LNCAP (cell line): ENCODE results near the gene RALGDS.

Experiments
- TF ChIP-seq, protein P1 (sequence below): fragments of 450-650 bp; IDR thresholded peaks from 2 replicates; pipeline ENCODE4 v1.5.1; 2017; ENCODE audit warnings: mild to moderate bottlenecking

The RALGDS gene

DNA sequence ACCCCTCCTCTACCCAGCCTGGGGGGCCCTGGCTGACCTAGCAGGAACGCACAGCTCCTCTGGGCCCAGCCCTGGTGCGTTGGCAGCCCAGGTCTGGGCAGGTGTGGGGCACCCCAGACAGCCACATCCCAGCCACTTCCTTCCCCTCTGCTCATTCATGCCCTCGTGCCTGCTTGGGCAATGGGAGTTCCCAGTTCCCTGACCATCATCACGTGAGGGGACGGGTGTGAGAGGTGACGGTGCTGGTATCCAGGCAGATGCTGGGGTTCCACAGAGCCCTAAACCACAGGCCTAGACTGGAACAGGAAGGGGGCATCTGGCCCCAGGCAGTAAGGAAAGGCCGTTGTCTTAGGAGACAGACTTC is 8.4 kb downstream of the RALGDS start:
- TF ChIP-seq, protein P1, sequence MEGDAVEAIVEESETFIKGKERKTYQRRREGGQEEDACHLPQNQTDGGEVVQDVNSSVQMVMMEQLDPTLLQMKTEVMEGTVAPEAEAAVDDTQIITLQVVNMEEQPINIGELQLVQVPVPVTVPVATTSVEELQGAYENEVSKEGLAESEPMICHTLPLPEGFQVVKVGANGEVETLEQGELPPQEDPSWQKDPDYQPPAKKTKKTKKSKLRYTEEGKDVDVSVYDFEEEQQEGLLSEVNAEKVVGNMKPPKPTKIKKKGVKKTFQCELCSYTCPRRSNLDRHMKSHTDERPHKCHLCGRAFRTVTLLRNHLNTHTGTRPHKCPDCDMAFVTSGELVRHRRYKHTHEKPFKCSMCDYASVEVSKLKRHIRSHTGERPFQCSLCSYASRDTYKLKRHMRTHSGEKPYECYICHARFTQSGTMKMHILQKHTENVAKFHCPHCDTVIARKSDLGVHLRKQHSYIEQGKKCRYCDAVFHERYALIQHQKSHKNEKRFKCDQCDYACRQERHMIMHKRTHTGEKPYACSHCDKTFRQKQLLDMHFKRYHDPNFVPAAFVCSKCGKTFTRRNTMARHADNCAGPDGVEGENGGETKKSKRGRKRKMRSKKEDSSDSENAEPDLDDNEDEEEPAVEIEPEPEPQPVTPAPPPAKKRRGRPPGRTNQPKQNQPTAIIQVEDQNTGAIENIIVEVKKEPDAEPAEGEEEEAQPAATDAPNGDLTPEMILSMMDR, result no peak

DNA sequence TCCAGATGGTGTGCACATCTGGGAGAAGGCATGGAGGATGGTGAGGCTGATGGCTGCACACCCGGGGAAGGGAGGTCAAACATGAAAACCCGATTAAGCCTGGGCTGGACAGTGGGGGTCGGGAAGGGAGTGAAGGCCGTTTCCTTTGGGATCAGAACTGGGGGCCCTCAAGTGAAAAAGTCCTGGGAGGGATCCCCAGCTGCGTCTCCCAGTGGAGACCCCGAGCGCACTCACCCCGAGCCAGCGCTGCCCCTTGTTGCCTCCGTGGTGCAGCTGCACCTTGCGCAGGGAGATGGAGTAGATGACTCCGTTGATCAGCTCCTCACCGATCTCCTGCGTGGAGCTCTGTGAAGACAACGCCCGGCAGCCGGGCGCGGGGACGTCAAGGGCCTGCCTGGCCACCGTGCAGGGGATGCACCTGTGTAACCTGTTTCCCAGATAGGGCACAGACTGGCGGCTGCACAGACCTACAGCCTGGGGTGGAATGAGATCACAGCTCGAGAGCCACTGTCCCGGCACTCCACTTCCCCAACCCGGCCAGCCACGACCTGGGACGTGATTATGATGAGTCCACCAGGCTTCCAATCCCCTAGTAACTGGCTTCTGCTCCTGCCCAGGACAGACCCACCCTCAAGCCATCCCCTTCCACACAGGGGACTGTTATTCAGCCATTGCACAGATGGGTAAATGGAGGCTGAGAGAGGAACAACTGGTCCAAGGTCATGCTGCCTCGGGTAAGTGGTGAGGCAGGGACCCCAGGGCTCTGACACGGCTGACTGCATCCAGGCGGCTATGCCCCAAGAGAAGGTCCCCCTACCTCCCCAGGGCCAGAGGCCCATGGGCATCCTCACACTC is 9.0 kb downstream of the RALGDS start:
- TF ChIP-seq, protein P1, result no peak

DNA sequence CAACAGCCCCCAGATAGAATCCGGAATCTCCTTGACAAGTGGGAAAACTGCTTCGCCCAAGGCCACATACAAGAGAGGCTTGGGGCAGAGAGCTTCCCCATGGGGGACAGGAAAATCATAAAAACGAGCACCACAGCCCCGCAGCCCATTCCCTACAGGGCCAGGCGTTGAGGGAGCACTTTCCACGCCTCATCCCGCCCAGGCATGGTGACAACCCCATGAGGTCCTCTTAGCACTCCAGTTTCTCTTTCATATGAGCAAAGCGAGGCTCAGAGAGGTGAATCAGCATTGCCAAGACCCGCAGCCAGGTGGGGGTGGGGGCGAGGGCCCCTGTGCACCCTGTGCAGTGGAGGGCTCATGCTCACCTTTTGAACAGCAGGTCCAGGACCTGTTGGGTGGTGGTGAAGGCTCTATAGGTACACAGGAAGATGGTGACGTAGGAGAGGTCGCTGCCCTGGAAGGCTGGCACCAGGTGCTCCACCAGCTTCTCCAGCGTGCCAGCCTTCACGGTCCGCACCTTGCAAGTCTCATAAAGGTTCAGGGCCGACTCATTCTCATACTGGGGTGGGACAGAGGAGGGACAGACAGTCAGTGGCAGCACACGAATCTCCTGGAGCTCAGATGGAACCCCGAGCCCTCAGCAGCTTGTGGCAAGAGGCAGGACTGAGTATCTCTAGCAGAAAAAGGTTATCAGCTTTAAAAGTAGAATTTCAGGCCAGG is 10.9 kb downstream of the RALGDS start:
- TF ChIP-seq, protein P1, result no peak

DNA sequence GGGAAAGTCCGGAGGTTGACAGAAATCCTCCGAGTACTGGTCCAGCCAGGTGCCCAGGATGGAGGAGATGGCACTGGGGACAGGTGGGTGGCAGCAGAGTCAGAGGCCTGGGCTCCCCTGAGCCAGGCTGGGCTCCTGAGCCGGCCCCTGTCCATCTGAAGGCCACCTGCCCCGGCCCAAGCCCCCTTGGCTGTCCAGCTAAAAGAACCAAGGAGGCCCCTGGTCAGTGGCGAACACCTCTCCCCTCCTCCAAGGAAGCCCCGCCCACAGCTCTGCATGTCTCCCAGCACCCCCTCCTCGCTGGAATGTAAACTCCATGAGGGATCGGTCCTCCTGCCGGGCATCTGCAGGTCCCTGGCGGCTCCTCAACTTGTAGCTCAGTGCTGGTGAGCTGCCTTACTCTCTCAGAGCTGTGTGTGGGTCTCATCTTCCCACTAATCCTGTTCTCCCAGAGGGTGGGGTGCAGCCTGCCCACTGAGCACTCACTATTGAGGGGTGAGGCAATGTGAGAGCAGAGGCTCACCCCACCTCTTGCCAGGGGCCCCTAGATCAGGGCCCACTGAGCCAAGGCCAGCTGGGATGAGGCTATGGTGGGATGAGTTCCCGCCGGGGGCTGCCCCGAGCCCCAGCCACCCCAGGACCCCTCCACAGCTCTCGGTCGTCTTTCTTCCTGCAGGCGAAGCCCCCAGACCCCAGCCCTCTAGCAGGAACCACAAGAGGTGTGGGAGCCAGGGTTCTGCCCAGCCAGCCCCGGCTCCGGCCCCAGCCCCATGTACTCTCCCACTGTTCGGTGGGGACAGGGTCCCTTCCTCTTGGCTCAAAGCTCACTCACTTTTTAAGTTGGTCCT is 12.0 kb downstream of the RALGDS start:
- TF ChIP-seq, protein P1, result no peak

DNA sequence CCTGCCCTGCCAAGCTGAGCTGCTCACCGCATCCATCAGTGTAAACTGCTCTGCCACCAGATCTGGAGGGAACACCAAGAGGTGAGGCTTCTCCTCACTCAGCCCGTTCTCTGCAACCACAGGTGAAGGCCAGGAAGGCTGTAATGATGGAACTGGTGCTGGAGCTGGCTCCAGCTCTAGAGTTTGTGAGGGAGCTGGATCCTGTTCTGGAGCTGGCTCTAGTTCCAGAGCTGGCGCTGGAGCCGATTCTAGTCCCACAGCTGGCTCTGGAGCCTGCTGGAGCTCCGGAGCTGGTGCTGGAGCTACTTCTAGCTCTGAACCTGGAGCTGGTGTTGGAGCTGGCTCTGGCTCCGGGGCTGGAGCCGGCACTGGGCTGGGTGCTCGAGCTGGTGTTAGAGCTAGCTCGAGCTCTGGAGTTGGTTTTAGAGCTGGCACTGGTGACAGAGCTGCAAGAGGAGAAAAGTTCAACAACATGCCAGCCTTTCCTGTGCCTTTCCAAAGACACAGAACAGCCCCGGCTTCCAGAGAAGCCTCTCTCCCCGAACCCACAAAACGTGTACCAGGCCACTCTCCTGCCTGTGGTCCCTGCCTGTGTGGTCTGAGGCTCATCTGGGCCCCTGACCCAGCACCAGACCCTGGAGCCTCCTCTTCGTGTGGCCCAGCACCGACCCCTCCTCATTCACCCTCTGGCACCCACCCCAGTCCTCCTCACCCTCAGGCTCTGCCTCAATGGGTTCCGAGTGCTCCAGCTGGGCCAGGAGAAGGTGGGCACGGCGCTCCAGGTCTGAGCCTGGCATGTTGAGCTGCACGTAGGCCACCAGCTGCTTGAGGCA is 12.9 kb downstream of the RALGDS start:
- TF ChIP-seq, protein P1, result no peak

DNA sequence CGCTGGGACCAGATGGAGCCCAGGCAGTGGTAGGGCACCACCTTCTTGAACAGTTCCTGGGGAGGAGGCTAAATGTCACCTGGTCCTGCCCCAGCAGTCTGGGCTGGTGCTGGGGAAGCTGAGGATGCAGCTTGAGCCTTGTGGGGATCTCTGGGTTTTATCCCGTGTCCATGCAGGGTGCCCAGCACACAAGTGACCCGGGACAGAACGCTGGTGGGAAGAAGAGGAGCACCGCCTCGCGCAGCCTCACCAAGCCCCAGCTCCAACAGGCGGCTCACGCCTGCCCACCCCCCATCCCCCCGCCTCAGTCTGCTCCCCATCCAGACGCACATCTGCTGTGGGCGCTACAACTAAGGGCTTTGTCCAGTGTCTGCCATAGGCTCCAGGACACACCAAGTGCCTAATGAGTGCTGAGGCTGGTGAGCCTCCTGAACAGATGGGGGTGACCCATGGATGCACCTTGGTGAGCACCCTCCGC is 13.8 kb downstream of the RALGDS start:
- TF ChIP-seq, protein P1, result no peak
